ENCODE measurements around the gene IL13RA1. TPM values are rescaled to one million over a fixed set of nuclear protein-coding genes. Genes with fewer than 3 reads are reported as not detected.
A peak's percentile ranks its signal among the peaks of the same experiment; 100 is the strongest.

IL13RA1 gene
- total and polyA plus RNA-seq, 8 donors: 18.5 to 110 (median 39.5) TPM

DNA sequence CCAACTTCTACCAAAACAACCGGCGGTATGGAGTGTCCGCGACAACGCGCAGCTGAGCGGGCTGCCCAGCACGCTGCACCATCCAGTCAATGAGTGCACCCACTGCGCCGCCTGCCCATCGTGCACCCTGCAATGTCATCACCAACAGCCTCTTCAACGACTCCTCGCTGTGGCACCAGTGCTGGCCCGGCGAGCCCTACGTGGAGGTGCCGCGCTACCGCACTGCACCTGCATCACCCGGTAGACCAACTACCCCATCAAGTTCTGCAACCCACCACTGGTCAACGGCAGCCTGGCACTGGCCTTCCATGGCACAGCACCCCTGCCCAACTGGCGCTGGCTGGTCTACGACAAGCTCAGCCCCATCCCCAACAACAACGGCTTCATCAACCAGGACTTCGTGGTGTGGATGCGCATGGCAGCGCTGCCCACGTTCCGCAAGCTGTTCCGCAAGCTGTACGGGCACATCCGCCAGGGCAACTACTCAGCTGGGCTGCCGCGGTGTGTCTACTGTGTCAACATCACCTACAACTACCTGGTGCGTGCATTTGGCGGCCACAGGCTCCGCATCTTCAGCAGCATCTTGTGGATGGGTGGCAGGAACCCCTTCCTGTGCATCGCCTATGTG is 42.8 kb downstream of the IL13RA1 start:
- intact Hi-C loops (cut with DNase I; ENCODE audit: low total_unique reads): no loop called here
- whole genome bisulfite sequencing, 5 donors: 92 to 98% (median 96%) methylated on average over 29 to 38 of the region's 38 CpGs
- Histone ChIP-seq H3K9me3 (no peaks in the 10 kb centered on the region), H3K4me3 (no peak overlapping the region), H3K36me3 (peaks cover 0 to 39% (median 23%) of the 10 kb centered on the region in 4 donors), H3K27me3 (no peaks in the 10 kb centered on the region), H3K27ac (no peak overlapping the region), H3K4me1 (no peaks in the 10 kb centered on the region)
- TF ChIP-seq, protein P1, sequence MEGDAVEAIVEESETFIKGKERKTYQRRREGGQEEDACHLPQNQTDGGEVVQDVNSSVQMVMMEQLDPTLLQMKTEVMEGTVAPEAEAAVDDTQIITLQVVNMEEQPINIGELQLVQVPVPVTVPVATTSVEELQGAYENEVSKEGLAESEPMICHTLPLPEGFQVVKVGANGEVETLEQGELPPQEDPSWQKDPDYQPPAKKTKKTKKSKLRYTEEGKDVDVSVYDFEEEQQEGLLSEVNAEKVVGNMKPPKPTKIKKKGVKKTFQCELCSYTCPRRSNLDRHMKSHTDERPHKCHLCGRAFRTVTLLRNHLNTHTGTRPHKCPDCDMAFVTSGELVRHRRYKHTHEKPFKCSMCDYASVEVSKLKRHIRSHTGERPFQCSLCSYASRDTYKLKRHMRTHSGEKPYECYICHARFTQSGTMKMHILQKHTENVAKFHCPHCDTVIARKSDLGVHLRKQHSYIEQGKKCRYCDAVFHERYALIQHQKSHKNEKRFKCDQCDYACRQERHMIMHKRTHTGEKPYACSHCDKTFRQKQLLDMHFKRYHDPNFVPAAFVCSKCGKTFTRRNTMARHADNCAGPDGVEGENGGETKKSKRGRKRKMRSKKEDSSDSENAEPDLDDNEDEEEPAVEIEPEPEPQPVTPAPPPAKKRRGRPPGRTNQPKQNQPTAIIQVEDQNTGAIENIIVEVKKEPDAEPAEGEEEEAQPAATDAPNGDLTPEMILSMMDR (IDR thresholded peaks at IDR 0.05): no peak
- DNase-seq: no peak

DNA sequence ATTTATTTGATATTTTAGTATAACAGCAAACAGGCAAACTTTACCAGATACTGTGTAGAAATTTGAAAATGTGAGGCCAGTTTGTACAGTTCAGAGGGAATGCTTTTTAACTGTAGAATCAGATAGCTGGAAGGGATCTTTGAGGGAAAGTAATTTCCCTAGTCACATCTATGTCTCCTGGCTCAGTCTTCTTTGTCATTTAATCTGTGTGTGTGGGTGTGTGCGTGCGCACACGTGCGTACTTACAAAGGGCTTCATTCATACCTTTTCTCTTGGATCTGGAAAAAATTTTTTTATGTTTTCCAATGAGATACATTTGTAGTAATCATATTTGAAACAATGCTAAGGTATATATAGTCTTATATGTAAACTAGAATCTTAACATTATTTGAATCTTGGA is 44.6 kb downstream of the IL13RA1 start:
- H3K4me1 ChIP-seq: no peaks in the 10 kb centered on the region
- no peaks in the 10 kb centered on the region for H3K27me3 ChIP-seq
- 36 to 77% (median 71%) methylated on average over 4 of the region's 4 CpGs for WGBS, 5 donors
- TF ChIP-seq EP300 (IDR thresholded peaks at IDR 0.05): no peak
- TF ChIP-seq POLR2A (IDR thresholded peaks at IDR 0.05): no peak
- TF ChIP-seq POLR2AphosphoS5 (IDR thresholded peaks at IDR 0.05): no peak
- TF ChIP-seq, protein P1 (IDR thresholded peaks at IDR 0.05): no peak
- H3K27ac ChIP-seq: no peak overlapping the region
- peaks cover 0 to 40% (median 22%) of the 10 kb centered on the region in 4 donors for H3K36me3 ChIP-seq
- no peak for DNase-seq
- intact Hi-C loops (cut with DNase I; ENCODE audit: low total_unique reads): no loop called here
- no peaks in the 10 kb centered on the region for H3K9me3 ChIP-seq
- H3K4me3 ChIP-seq: no peak overlapping the region

DNA sequence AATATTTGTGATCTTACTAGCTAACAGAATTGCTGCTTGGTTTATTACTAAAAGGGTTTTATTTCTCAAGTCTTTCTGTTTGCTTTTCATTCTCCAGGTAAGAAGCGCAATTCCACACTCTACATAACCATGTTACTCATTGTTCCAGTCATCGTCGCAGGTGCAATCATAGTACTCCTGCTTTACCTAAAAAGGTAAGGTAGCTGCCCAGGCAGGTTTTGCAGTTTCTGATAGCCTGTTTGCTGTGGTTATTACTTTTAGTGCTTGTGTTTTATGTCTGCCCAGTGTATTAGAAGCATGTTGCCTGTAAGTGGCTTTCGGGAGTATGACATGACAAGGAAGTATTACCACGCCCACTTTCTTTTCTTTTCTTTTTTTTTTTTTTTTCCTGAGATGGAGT is 46.4 kb downstream of the IL13RA1 start:
- peaks cover 0 to 30% (median 13%) of the 10 kb centered on the region in 4 donors for H3K36me3 ChIP-seq
- 35 to 67% (median 59%) methylated on average over 5 of the region's 5 CpGs for WGBS, 5 donors
- TF ChIP-seq EP300 (IDR thresholded peaks at IDR 0.05) (no peak), POLR2A (IDR thresholded peaks at IDR 0.05) (no peak), POLR2AphosphoS5 (IDR thresholded peaks at IDR 0.05) (no peak)
- TF ChIP-seq, protein P1 (IDR thresholded peaks at IDR 0.05): no peak
- H3K9me3 ChIP-seq: no peaks in the 10 kb centered on the region
- no peaks in the 10 kb centered on the region for H3K27me3 ChIP-seq
- no peaks in the 10 kb centered on the region for H3K4me1 ChIP-seq
- no peak overlapping the region for H3K27ac ChIP-seq
- H3K4me3 ChIP-seq: no peak overlapping the region
- DNase-seq: peak; percentile 37 to 73
- intact Hi-C loops (cut with DNase I; ENCODE audit: low total_unique reads): no loop called here

DNA sequence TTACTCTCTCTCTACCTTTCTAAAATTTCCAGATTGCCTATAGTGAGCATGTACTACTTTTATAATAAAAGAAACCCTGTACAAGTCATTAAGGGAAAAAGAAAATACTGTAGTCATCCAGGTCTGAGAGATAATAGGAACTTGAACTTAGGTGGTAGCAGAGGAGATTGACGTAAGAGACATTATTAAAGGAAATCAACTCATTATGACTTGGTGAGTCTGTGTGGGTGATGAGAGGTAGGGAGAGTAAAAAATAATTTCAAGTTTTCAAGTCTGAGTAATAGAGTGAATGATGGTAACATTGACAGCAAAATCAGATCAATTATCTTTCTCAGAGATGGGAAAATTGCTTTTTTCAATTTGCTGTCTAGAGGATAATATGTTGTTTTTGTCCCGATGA is 52.2 kb downstream of the IL13RA1 start:
- intact Hi-C loops (cut with DNase I; ENCODE audit: low total_unique reads): no loop called here
- Histone ChIP-seq H3K36me3 (peaks cover 0 to 11% (median 0%) of the 10 kb centered on the region in 4 donors), H3K27ac (no peak overlapping the region), H3K9me3 (no peaks in the 10 kb centered on the region), H3K27me3 (no peaks in the 10 kb centered on the region), H3K4me1 (no peaks in the 10 kb centered on the region), H3K4me3 (no peak overlapping the region)
- 87 to 96% (median 91%) methylated on average over 2 of the region's 2 CpGs for WGBS, 5 donors
- no peak for DNase-seq
- TF ChIP-seq POLR2AphosphoS5 (IDR thresholded peaks at IDR 0.05): no peak

DNA sequence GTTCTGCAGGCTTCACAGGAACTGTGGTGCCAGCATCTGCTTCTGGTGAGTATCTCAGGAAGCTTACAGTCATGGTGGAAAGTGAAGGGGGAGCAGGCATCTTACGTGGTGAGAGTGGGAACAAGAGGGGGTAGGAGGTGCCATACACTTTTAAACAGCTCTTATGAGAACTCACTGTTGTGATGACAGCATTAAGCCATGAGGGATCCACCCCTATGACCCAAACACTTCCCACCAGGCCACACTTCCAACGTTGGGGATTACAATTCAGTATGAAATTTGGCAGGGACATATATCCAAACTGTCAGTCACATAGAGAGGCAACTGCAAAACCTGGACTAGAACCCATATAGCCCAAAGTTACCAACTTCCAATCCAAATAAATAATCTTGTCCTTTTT is 53.1 kb downstream of the IL13RA1 start:
- H3K4me3 ChIP-seq: no peak overlapping the region
- peak overlapping the region in 2 of 5 donors; percentile 27 to 38 for H3K27ac ChIP-seq
- no peak for DNase-seq
- WGBS, 5 donors: 31 to 69% (median 46%) methylated on average over 2 of the region's 2 CpGs
- H3K4me1 ChIP-seq: no peaks in the 10 kb centered on the region
- H3K27me3 ChIP-seq: no peaks in the 10 kb centered on the region
- intact Hi-C loops (cut with DNase I; ENCODE audit: low total_unique reads): no loop called here
- no peaks in the 10 kb centered on the region for H3K9me3 ChIP-seq
- H3K36me3 ChIP-seq: peaks cover 0 to 7% (median 2%) of the 10 kb centered on the region in 4 donors
- TF ChIP-seq POLR2A (IDR thresholded peaks at IDR 0.05) (no peak), POLR2AphosphoS5 (IDR thresholded peaks at IDR 0.05) (no peak), EP300 (IDR thresholded peaks at IDR 0.05) (no peak)
- TF ChIP-seq, protein P1 (IDR thresholded peaks at IDR 0.05): no peak

Data from stomach (tissue), 9 donors.